ENCODE measurements around the gene OPRM1. TPM values are rescaled to one million over a fixed set of nuclear protein-coding genes. Genes with fewer than 3 reads are reported as not detected.

The OPRM1 gene
- total RNA-seq, 1 donor from 2014 or later = not detected

DNA sequence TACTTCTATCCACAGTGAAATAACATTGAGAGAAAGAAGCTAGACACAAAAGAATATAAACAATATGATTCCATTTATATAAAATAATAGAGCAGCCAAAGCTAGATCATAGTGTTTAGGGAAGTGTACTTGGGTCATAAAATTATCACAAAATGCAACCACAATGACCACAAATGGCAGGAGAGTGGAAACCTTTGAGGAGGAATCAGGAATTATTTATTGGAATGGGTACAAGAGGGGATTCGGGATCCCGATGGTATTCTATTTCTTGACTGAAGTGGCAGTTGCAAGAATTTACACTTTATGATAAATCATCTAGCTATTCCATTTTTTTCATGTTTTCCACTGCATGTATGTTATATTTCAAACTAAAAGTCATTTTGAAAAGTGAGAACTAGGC lies 241.5 kb downstream of the OPRM1 start:
- H3K9ac ChIP-seq (ENCODE audit: low read depth in 1 of 3, low read length in 3 of 3) = no peak overlapping the region
- no peaks in the 10 kb centered on the region for H3K27me3 ChIP-seq (ENCODE audit: control insufficient read depth in 3 of 3, insufficient read depth in 3 of 3, low read length in 3 of 3)
- H3K9me3 ChIP-seq (ENCODE audit: control insufficient read depth in 3 of 3, low read length in 3 of 3) = peaks cover 0 to 3% (median 0%) of the 10 kb centered on the region in 3 donors
- no peak overlapping the region for H3K4me3 ChIP-seq (ENCODE audit: low read length in 3 of 3)
- H3K36me3 ChIP-seq (ENCODE audit: control insufficient read depth in 3 of 3, insufficient read depth in 3 of 3, low read length in 3 of 3) = no peaks in the 10 kb centered on the region
- no peaks in the 10 kb centered on the region for H3K4me1 ChIP-seq (ENCODE audit: control insufficient read depth in 3 of 3, insufficient read depth in 3 of 3, low read length in 3 of 3)
- no peak overlapping the region for H3K27ac ChIP-seq (ENCODE audit: low read depth, low read length)

DNA sequence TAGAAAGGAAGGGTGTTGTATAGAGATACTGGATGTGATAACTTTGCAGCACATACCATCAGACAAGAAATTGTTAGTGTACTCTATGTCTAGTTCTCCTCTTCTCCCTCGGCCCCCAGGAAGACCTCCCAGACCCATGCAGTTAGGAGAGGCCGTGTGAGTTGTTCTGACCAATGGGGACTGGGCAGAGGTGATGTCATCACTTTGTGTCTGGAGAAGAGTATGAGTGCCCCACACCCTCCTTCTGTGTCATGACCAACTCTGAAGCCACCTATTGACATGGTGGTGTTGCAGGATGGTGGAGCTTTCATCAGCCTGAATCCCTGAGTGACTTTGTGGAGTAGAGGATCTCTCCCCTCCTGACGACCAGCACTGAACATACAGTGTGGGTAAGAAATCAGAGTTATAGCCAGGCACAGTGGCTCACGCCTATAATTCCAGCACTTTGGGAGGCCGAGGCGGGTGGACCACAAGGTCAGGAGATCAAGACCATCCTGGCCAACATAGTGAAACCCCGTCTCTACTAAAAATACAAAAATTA lies 245.3 kb downstream of the OPRM1 start:
- Histone ChIP-seq H3K4me1 (ENCODE audit: control insufficient read depth in 3 of 3, insufficient read depth in 3 of 3, low read length in 3 of 3) (no peaks in the 10 kb centered on the region), H3K9me3 (ENCODE audit: control insufficient read depth in 3 of 3, low read length in 3 of 3) (peaks cover 0 to 3% (median 0%) of the 10 kb centered on the region in 3 donors), H3K36me3 (ENCODE audit: control insufficient read depth in 3 of 3, insufficient read depth in 3 of 3, low read length in 3 of 3) (no peaks in the 10 kb centered on the region), H3K27ac (ENCODE audit: low read depth, low read length) (no peak overlapping the region), H3K9ac (ENCODE audit: low read depth in 1 of 3, low read length in 3 of 3) (no peak overlapping the region), H3K27me3 (ENCODE audit: control insufficient read depth in 3 of 3, insufficient read depth in 3 of 3, low read length in 3 of 3) (no peaks in the 10 kb centered on the region), H3K4me3 (ENCODE audit: low read length in 3 of 3) (no peak overlapping the region)

DNA sequence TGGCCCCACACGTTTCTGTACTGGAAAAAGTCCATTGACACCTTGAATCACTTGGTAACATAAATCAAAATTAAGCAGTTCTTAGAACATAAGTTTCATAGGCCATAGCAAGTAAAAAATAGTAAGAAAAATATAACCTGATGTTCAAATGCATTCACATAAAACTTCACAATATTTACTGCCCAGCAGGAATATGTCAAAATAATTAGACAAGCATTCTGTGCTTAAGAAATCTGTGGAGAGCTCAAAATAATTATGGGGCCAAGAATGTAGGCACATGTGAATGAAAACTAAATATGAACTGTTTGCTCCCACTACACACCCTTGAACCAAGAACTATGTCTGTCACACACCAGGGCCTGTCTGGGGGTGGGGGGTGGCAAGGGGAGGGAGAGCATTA lies 246.8 kb downstream of the OPRM1 start:
- Histone ChIP-seq H3K36me3 (ENCODE audit: control insufficient read depth in 3 of 3, insufficient read depth in 3 of 3, low read length in 3 of 3) (no peaks in the 10 kb centered on the region), H3K27ac (ENCODE audit: low read depth, low read length) (no peak overlapping the region), H3K4me3 (ENCODE audit: low read length in 3 of 3) (no peak overlapping the region), H3K9ac (ENCODE audit: low read depth in 1 of 3, low read length in 3 of 3) (no peak overlapping the region), H3K9me3 (ENCODE audit: control insufficient read depth in 3 of 3, low read length in 3 of 3) (peaks cover 0 to 3% (median 0%) of the 10 kb centered on the region in 3 donors), H3K4me1 (ENCODE audit: control insufficient read depth in 3 of 3, insufficient read depth in 3 of 3, low read length in 3 of 3) (no peaks in the 10 kb centered on the region), H3K27me3 (ENCODE audit: control insufficient read depth in 3 of 3, insufficient read depth in 3 of 3, low read length in 3 of 3) (no peaks in the 10 kb centered on the region)

- Histone ChIP-seq H3K36me3 (ENCODE audit: control insufficient read depth in 3 of 3, insufficient read depth in 3 of 3, low read length in 3 of 3) (no peaks in the 10 kb centered on the region), H3K9me3 (ENCODE audit: control insufficient read depth in 3 of 3, low read length in 3 of 3) (no peaks in the 10 kb centered on the region), H3K27ac (ENCODE audit: low read depth, low read length) (no peak overlapping the region), H3K4me3 (ENCODE audit: low read length in 3 of 3) (no peak overlapping the region), H3K4me1 (ENCODE audit: control insufficient read depth in 3 of 3, insufficient read depth in 3 of 3, low read length in 3 of 3) (no peaks in the 10 kb centered on the region), H3K27me3 (ENCODE audit: control insufficient read depth in 3 of 3, insufficient read depth in 3 of 3, low read length in 3 of 3) (no peaks in the 10 kb centered on the region), H3K9ac (ENCODE audit: low read depth in 1 of 3, low read length in 3 of 3) (no peak overlapping the region)
These were observed 250.9 kb downstream of the OPRM1 start for GRCh38 chr6:154289818-154290508.

DNA sequence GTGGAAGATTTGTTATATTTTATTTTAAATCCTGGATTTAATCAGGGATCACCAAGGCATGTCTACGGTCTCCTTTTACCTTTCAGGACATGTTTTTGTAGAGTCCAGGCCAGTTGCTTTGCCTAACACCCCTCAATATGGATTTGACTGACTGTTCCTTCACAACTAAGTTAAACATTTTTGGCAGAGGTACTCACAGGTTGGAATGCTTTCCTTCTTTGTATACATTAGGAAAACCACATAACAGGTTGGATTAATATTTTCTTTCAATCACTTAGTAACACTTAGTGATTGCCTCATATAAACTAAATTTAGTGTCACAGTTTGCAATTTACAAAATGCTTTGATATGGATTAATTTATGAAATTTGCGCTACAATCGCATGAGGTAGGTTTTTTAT lies 253.0 kb downstream of the OPRM1 start:
- no peak overlapping the region for H3K4me3 ChIP-seq (ENCODE audit: low read length in 3 of 3)
- no peaks in the 10 kb centered on the region for H3K36me3 ChIP-seq (ENCODE audit: control insufficient read depth in 3 of 3, insufficient read depth in 3 of 3, low read length in 3 of 3)
- H3K9ac ChIP-seq (ENCODE audit: low read depth in 1 of 3, low read length in 3 of 3) = no peak overlapping the region
- no peak overlapping the region for H3K27ac ChIP-seq (ENCODE audit: low read depth, low read length)
- no peaks in the 10 kb centered on the region for H3K9me3 ChIP-seq (ENCODE audit: control insufficient read depth in 3 of 3, low read length in 3 of 3)
- no peaks in the 10 kb centered on the region for H3K4me1 ChIP-seq (ENCODE audit: control insufficient read depth in 3 of 3, insufficient read depth in 3 of 3, low read length in 3 of 3)
- no peaks in the 10 kb centered on the region for H3K27me3 ChIP-seq (ENCODE audit: control insufficient read depth in 3 of 3, insufficient read depth in 3 of 3, low read length in 3 of 3)

DNA sequence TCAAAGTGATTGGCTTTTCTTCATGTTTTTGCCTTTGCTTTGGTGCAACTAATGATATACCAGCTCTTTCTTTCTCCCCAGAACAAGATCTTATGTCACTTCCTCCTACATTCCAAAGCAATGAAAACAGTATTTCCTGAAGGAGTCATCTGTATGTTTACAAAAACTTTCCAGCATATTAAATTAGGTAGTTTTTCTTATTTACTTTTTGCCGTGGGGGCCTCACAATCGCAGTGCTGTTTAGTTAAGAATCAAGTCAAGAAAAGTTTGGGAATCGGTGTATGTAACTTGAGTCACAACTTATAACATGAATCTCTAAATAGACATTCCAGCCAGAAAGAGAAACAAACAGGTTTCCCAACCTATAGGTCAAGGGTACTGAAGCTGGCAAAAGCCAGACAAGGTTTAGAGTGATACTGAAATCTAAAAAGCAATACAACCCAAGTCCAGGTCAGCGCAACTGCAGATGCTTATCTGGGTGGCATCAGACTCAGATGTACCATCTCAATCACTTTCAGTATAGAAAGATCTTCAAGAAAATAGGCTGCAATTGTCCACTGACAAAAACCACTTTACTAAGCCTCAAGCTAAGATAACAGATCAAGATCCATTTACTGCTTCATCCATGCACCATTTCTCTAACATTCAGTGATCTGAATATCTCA lies 253.9 kb downstream of the OPRM1 start:
- no peak overlapping the region for H3K27ac ChIP-seq (ENCODE audit: low read depth, low read length)
- no peak overlapping the region for H3K9ac ChIP-seq (ENCODE audit: low read depth in 1 of 3, low read length in 3 of 3)
- H3K4me3 ChIP-seq (ENCODE audit: low read length in 3 of 3) = no peak overlapping the region
- H3K4me1 ChIP-seq (ENCODE audit: control insufficient read depth in 3 of 3, insufficient read depth in 3 of 3, low read length in 3 of 3) = peaks cover 0 to 5% (median 0%) of the 10 kb centered on the region in 3 donors
- no peaks in the 10 kb centered on the region for H3K9me3 ChIP-seq (ENCODE audit: control insufficient read depth in 3 of 3, low read length in 3 of 3)
- H3K27me3 ChIP-seq (ENCODE audit: control insufficient read depth in 3 of 3, insufficient read depth in 3 of 3, low read length in 3 of 3) = no peaks in the 10 kb centered on the region
- no peaks in the 10 kb centered on the region for H3K36me3 ChIP-seq (ENCODE audit: control insufficient read depth in 3 of 3, insufficient read depth in 3 of 3, low read length in 3 of 3)

GRCh38 chr6:154295733-154296132 lies 256.7 kb downstream of the OPRM1 start:
- no peak overlapping the region for H3K9ac ChIP-seq (ENCODE audit: low read depth in 1 of 3, low read length in 3 of 3)
- no peaks in the 10 kb centered on the region for H3K9me3 ChIP-seq (ENCODE audit: control insufficient read depth in 3 of 3, low read length in 3 of 3)
- H3K27me3 ChIP-seq (ENCODE audit: control insufficient read depth in 3 of 3, insufficient read depth in 3 of 3, low read length in 3 of 3) = no peaks in the 10 kb centered on the region
- H3K36me3 ChIP-seq (ENCODE audit: control insufficient read depth in 3 of 3, insufficient read depth in 3 of 3, low read length in 3 of 3) = no peaks in the 10 kb centered on the region
- H3K4me3 ChIP-seq (ENCODE audit: low read length in 3 of 3) = no peak overlapping the region
- H3K4me1 ChIP-seq (ENCODE audit: control insufficient read depth in 3 of 3, insufficient read depth in 3 of 3, low read length in 3 of 3) = peaks cover 0 to 6% (median 2%) of the 10 kb centered on the region in 3 donors
- H3K27ac ChIP-seq (ENCODE audit: low read depth, low read length) = no peak overlapping the region

Data from skeletal muscle tissue (tissue), 4 donors.